H9 (cell line): ENCODE results near the gene FILIP1. TPM values are rescaled to one million over a fixed set of nuclear protein-coding genes. Genes with fewer than 3 reads are reported as not detected.

ENCODE experiments used
- DNase-seq: peaks from one replicate; pipeline ENCODE4 v3.0.0-alpha.2; 2017
- H2AFZ ChIP-seq: one replicate; pipeline ENCODE4 v1.6.1; 2013; ENCODE audit warnings: mild to moderate bottlenecking, low read length, control low read depth, moderate library complexity
- H2AK5ac ChIP-seq: 2 replicates; pipeline ENCODE4 v1.6.1; 2013; ENCODE audit warnings: low read length, control low read depth, mixed read lengths; ENCODE audit not compliant: insufficient read length
- H2BK120ac ChIP-seq: one replicate; pipeline ENCODE4 v1.6.1; 2013; ENCODE audit warnings: low read depth, mild to moderate bottlenecking, low read length, control low read depth, inconsistent platforms; ENCODE audit not compliant: poor library complexity, severe bottlenecking
- H2BK12ac ChIP-seq: 2 replicates; pipeline ENCODE4 v1.6.1; 2013; ENCODE audit warnings: low read length, control low read depth, mixed read lengths, low read depth; ENCODE audit not compliant: insufficient read length
- H2BK15ac ChIP-seq: 2 replicates; pipeline ENCODE4 v1.6.1; 2013; ENCODE audit warnings: low read depth, low read length, control low read depth
- H2BK20ac ChIP-seq: one replicate; pipeline ENCODE4 v1.6.1; 2013; ENCODE audit warnings: low read depth, mild to moderate bottlenecking, low read length, control low read depth, inconsistent platforms; ENCODE audit not compliant: poor library complexity, severe bottlenecking
- H2BK5ac ChIP-seq: 2 replicates; pipeline ENCODE4 v1.6.1; 2013; ENCODE audit warnings: low read length, control low read depth, mixed read lengths; ENCODE audit not compliant: insufficient read length
- H3K14ac ChIP-seq: 2 replicates; pipeline ENCODE4 v1.6.1; 2013; ENCODE audit warnings: low read length, control low read depth; ENCODE audit not compliant: insufficient read depth
- H3K18ac ChIP-seq: 2 replicates; pipeline ENCODE4 v1.6.1; 2013; ENCODE audit warnings: low read depth, mild to moderate bottlenecking, mixed read lengths, low read length, control low read depth; ENCODE audit not compliant: insufficient read length
- H3K23ac ChIP-seq: 2 replicates; pipeline ENCODE4 v1.6.1; 2013; ENCODE audit warnings: low read length, control low read depth, mixed read lengths, low read depth; ENCODE audit not compliant: insufficient read length
- H3K23me2 ChIP-seq: 2 replicates; pipeline ENCODE4 v1.6.1; 2013; ENCODE audit warnings: low read depth, mild to moderate bottlenecking, mixed read lengths, low read length, control low read depth; ENCODE audit not compliant: insufficient read length, poor library complexity, severe bottlenecking
- H3K27ac ChIP-seq: 2 replicates; pipeline ENCODE4 v1.5.1; 2013; ENCODE audit warnings: low read length, control low read depth, mixed read lengths, low read depth; ENCODE audit not compliant: insufficient read length
- H3K27me3 ChIP-seq: 2 replicates; pipeline ENCODE4 v1.6.1; 2013; ENCODE audit warnings: low read length, control low read depth, inconsistent platforms; ENCODE audit not compliant: insufficient read depth
- H3K4ac ChIP-seq: 2 replicates; pipeline ENCODE4 v1.6.1; 2013; ENCODE audit warnings: low read depth, mild to moderate bottlenecking, control low read depth, inconsistent platforms, low read length, moderate library complexity
- H3K4me1 ChIP-seq: 2 replicates; pipeline ENCODE4 v1.6.1; 2013; ENCODE audit warnings: low read length, control low read depth, inconsistent platforms; ENCODE audit not compliant: insufficient read depth
- H3K4me2 ChIP-seq: 2 replicates; pipeline ENCODE4 v1.6.1; 2013; ENCODE audit warnings: low read length, control low read depth, mixed read lengths; ENCODE audit not compliant: insufficient read length, insufficient read depth
- H3K56ac ChIP-seq: 2 replicates; pipeline ENCODE4 v1.6.1; 2013; ENCODE audit warnings: low read depth, mild to moderate bottlenecking, mixed read lengths, low read length, control low read depth; ENCODE audit not compliant: insufficient read length
- H3K79me1 ChIP-seq: 2 replicates; pipeline ENCODE4 v1.6.1; 2013; ENCODE audit warnings: low read depth, mild to moderate bottlenecking, moderate library complexity, low read length, control low read depth, inconsistent platforms; ENCODE audit not compliant: insufficient read depth, poor library complexity, severe bottlenecking
- H3K79me2 ChIP-seq: 2 replicates; pipeline ENCODE4 v1.6.1; 2013; ENCODE audit warnings: low read length, control low read depth, inconsistent platforms; ENCODE audit not compliant: insufficient read depth
- H3K9ac ChIP-seq: 2 replicates; pipeline ENCODE4 v1.6.1; 2013; ENCODE audit warnings: low read length, control low read depth, mixed read lengths; ENCODE audit not compliant: insufficient read length; ENCODE audit errors: extremely low read depth
- H3K9me3 ChIP-seq: one replicate; pipeline ENCODE4 v1.6.1; 2013; ENCODE audit warnings: low read depth, low read length, inconsistent platforms; ENCODE audit not compliant: control insufficient read depth
- H3T11ph ChIP-seq: one replicate; pipeline ENCODE4 v1.6.1; 2013; ENCODE audit warnings: mild to moderate bottlenecking, low read length, control low read depth, inconsistent platforms
- H4K20me1 ChIP-seq: one replicate; pipeline ENCODE4 v1.6.1; 2013; ENCODE audit not compliant: control insufficient read depth, insufficient read length, insufficient read depth
- H4K5ac ChIP-seq: 2 replicates; pipeline ENCODE4 v1.6.1; 2013; ENCODE audit warnings: low read depth, mild to moderate bottlenecking, mixed read lengths, low read length, control low read depth; ENCODE audit not compliant: insufficient read length
- H4K8ac ChIP-seq: replicated peaks from 2 replicates; pipeline ENCODE4 v1.6.1; 2013; ENCODE audit warnings: low read length, control low read depth, mixed read lengths, low read depth; ENCODE audit not compliant: insufficient read length
- H4K91ac ChIP-seq: 2 replicates; pipeline ENCODE4 v1.6.1; 2013; ENCODE audit warnings: low read depth, mild to moderate bottlenecking, moderate library complexity, mixed read lengths, low read length, control low read depth; ENCODE audit not compliant: insufficient read length
- H3K27ac Mint-ChIP-seq, 3 experiments: 2 replicates in 2 of 3; 3 replicates in 1 of 3; pipeline ENCODE4 v1.8.0; 2020 to 2021; ENCODE audit warnings: mixed read lengths in 3 of 3, mild to moderate bottlenecking in 1 of 3, moderate library complexity in 1 of 3
- H3K27me3 Mint-ChIP-seq: 2 replicates; pipeline ENCODE4 v1.8.0; 2021; ENCODE audit warnings: low read depth, mild to moderate bottlenecking, moderate library complexity, mixed read lengths
- H3K36me3 Mint-ChIP-seq, 3 experiments: 2 replicates in 2 of 3; 3 replicates in 1 of 3; pipeline ENCODE4 v1.8.0; 2020 to 2021; ENCODE audit warnings: low read depth in 3 of 3, mixed read lengths in 3 of 3; ENCODE audit not compliant: insufficient read depth in 1 of 3
- H3K4me1 Mint-ChIP-seq, 2 experiments: 2 replicates each; pipeline ENCODE4 v1.8.0; 2020; ENCODE audit warnings: mixed read lengths in 2 of 2
- H3K4me3 Mint-ChIP-seq, 2 experiments: 2 replicates in 1 of 2; 3 replicates in 1 of 2; pipeline ENCODE4 v1.8.0; 2020 to 2021; ENCODE audit warnings: mild to moderate bottlenecking in 2 of 2, mixed read lengths in 2 of 2, moderate library complexity in 1 of 2
- H3K9me3 Mint-ChIP-seq, 2 experiments: 2 replicates in 1 of 2; 3 replicates in 1 of 2; pipeline ENCODE4 v1.8.0; 2020; ENCODE audit warnings: mild to moderate bottlenecking in 2 of 2, mixed read lengths in 2 of 2, moderate library complexity in 1 of 2
- WGBS: extraction: QIAGEN DNeasy Blood & Tissue Kit; methylation state at CpG from one replicate; pipeline ENCODE4 v1.1.7; 2013; ENCODE audit warnings: missing lambda C conversion rate, low lambda C conversion rate, mixed read lengths; ENCODE audit not compliant: insufficient read length; ENCODE audit errors: extremely low coverage; 5-methylcytosine and 5-hydroxymethylcytosine counted together
- total RNA-seq: library from RNA; stranded (reverse); gene quantifications from 2 replicates; pipeline ENCODE4 v1.2.1, GENCODE V29; 2021
- TF ChIP-seq, protein P1 (sequence below): fragments of 200-600 bp; sonication (generic); conservative IDR thresholded peaks from 3 replicates; pipeline ENCODE4 v1.8.0; 2021; ENCODE audit warnings: antibody characterized with exemption, mild to moderate bottlenecking

The FILIP1 gene
- total RNA-seq, 1 experiment from 2014 or later = 10.5 TPM

DNA sequence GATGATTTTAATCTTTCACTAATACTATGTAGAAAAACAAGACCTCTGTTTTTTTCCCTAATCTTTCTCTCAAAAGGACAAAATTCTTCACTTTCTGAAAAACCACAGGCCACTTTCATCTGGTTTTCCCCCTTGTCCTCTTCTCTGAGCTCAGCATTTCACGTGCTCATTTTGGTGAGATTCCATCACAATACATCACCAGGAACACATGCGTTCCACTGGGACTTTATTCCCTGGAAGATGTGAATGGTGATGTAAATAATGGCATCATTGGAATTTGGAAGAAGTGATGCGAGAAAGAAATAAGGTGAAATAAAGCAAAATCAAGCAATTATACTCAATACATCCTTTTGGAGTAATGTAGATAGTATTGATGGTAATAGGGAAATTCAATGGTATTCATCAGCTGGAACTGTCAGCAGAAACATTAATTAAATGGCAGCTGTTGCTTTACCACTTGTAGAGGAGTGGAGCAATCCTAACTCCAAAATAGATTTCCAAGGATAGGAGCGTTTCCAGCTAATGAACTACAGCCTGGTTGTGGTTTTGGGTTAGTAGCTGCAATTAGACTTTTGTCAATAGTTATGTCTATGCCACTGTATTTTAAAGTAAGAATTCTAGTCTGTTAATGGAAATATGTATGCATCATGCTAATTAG lies 11.5 kb downstream of the FILIP1 start:
- no peak overlapping the region for H3K18ac ChIP-seq
- no peak overlapping the region for H2AFZ ChIP-seq
- H3K23me2 ChIP-seq = no peaks in the 10 kb centered on the region
- H3K9me3 ChIP-seq = no peaks in the 10 kb centered on the region
- no peak overlapping the region for H4K91ac ChIP-seq
- H2AK5ac ChIP-seq = no peak overlapping the region
- H3K23ac ChIP-seq = no peak overlapping the region
- no peaks in the 10 kb centered on the region for H3K79me2 ChIP-seq
- H2BK20ac ChIP-seq = no peak overlapping the region
- no peaks in the 10 kb centered on the region; a peak in 1 of 5 replicates for H3K9me3 Mint-ChIP-seq
- no peaks in the 10 kb centered on the region for H3K36me3 Mint-ChIP-seq
- no CpG with 5 or more reads among the region's 4 CpGs for WGBS
- H3K27ac Mint-ChIP-seq = peak overlapping the region in 1 of 3 experiments; percentile 49; a peak in 1 of 7 replicates
- H4K20me1 ChIP-seq = no peaks in the 10 kb centered on the region
- no peak overlapping the region for H2BK15ac ChIP-seq
- no peak overlapping the region for H3K56ac ChIP-seq
- H3K27ac ChIP-seq = no peak overlapping the region
- no peaks in the 10 kb centered on the region for H3K27me3 Mint-ChIP-seq
- H2BK12ac ChIP-seq = no peak overlapping the region
- no peak overlapping the region for H4K8ac ChIP-seq
- no peak overlapping the region for H2BK5ac ChIP-seq
- H3K9ac ChIP-seq = no peak overlapping the region
- H3K4me2 ChIP-seq = no peak overlapping the region
- no peak overlapping the region for H3K4ac ChIP-seq
- no peaks in the 10 kb centered on the region for H3K79me1 ChIP-seq
- no peak for DNase-seq
- H4K5ac ChIP-seq = no peak overlapping the region
- peaks cover 6% of the 10 kb centered on the region; the same call in 1 of the 2 replicates for H3K4me1 ChIP-seq
- no peak overlapping the region for H3K14ac ChIP-seq
- no peak overlapping the region for H3K4me3 Mint-ChIP-seq
- H2BK120ac ChIP-seq = no peak overlapping the region
- no peak overlapping the region for H3T11ph ChIP-seq
- TF ChIP-seq, protein P1, sequence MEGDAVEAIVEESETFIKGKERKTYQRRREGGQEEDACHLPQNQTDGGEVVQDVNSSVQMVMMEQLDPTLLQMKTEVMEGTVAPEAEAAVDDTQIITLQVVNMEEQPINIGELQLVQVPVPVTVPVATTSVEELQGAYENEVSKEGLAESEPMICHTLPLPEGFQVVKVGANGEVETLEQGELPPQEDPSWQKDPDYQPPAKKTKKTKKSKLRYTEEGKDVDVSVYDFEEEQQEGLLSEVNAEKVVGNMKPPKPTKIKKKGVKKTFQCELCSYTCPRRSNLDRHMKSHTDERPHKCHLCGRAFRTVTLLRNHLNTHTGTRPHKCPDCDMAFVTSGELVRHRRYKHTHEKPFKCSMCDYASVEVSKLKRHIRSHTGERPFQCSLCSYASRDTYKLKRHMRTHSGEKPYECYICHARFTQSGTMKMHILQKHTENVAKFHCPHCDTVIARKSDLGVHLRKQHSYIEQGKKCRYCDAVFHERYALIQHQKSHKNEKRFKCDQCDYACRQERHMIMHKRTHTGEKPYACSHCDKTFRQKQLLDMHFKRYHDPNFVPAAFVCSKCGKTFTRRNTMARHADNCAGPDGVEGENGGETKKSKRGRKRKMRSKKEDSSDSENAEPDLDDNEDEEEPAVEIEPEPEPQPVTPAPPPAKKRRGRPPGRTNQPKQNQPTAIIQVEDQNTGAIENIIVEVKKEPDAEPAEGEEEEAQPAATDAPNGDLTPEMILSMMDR = no peak
- peaks cover 21 to 27% of the 10 kb centered on the region in 2 experiments for H3K4me1 Mint-ChIP-seq
- H3K27me3 ChIP-seq = no peaks in the 10 kb centered on the region
